Sigmoid colon (tissue), 7 donors: Measurements from ENCODE around the gene KDELR3. TPM values are rescaled to one million over a fixed set of nuclear protein-coding genes. Genes with fewer than 3 reads are reported as not detected.

Experiments
- DNase-seq: peaks from one replicate; pipeline ENCODE4 v3.0.0-alpha.2; 2019
- H3K27ac ChIP-seq, 4 donors: fragments of 200-600 bp; sonication (generic); one replicate each; pipeline ENCODE4 v1.5.1; 2016 to 2019; ENCODE audit warnings: mild to moderate bottlenecking in 1 of 4
- H3K27me3 ChIP-seq, 3 donors: fragments of 200-600 bp; sonication (generic); one replicate each; pipeline ENCODE4 v1.5.1; 2019; ENCODE audit warnings: mild to moderate bottlenecking in 1 of 3
- H3K36me3 ChIP-seq, 4 donors: fragments of 200-600 bp; sonication (generic); one replicate each; pipeline ENCODE4 v1.5.1; 2016 to 2019
- H3K4me1 ChIP-seq, 4 donors: fragments of 200-600 bp; sonication (generic); one replicate each; pipeline ENCODE4 v1.5.1; 2017 to 2019
- H3K4me3 ChIP-seq, 4 donors: fragments of 200-600 bp; sonication (generic); one replicate each; pipeline ENCODE4 v1.5.1; 2017 to 2019; ENCODE audit warnings: mild to moderate bottlenecking in 2 of 4, moderate library complexity in 1 of 4
- H3K9me3 ChIP-seq, 4 donors: fragments of 200-600 bp in 3 of 4; sonication (generic) in 3 of 4; one replicate each; pipeline versions ENCODE4 v1.5.1 to v1.6.1; 2013 to 2019
- EP300 ChIP-seq, 4 donors: sonication (generic); formaldehyde crosslinking; IDR thresholded peaks; one replicate each; pipeline ENCODE4 v1.6.1; 2017; ENCODE audit warnings: antibody characterized with exemption in 4 of 4
- POLR2A ChIP-seq, 2 donors: fragments of 450-650 bp; IDR thresholded peaks; one replicate each; pipeline ENCODE4 v1.6.1; 2016; ENCODE audit warnings: antibody characterized with exemption in 2 of 2, mild to moderate bottlenecking in 2 of 2, moderate library complexity in 2 of 2
- POLR2AphosphoS5 ChIP-seq, 4 donors: sonication (generic); formaldehyde crosslinking; IDR thresholded peaks; one replicate each; pipeline ENCODE4 v1.6.1; 2017; ENCODE audit warnings: antibody characterized with exemption in 4 of 4
- WGBS, 2 donors: extraction: QIAGEN DNeasy Blood & Tissue Kit; methylation state at CpG; one replicate each; pipeline ENCODE4 v1.1.7; 2013; 5-methylcytosine and 5-hydroxymethylcytosine counted together
- intact Hi-C: fragments of 100-400 bp; cut with DNase I; formaldehyde crosslinking; loops from one replicate; pipeline ENCODE4 v1.15.1; 2023
- polyA plus RNA-seq, 3 donors: library from polyadenylated mRNA; stranded (reverse); fragments of 200-250 nt; gene quantifications; one replicate each; pipeline ENCODE4 v1.2.3, GENCODE V29; 2013
- total RNA-seq, 4 donors: library from RNA; depleted of rRNA; stranded (reverse); fragments of >200 nt; gene quantifications; one replicate each; pipeline ENCODE4 v1.1.0, GENCODE V29; 2016
- TF ChIP-seq, protein P1 (sequence below), 4 experiments: fragments of 450-650 bp in 3 of 4; fragments of 200-600 bp in 1 of 4; IDR thresholded peaks; one replicate each; pipeline ENCODE4 v1.5.1; 2016 to 2019; ENCODE audit warnings: antibody characterized with exemption in 4 of 4, mild to moderate bottlenecking in 3 of 4, moderate library complexity in 2 of 4
- donor health status: healthy with polysubstance abuse.
- donor health status: Bipolar disorder and iron deficiency.
- donor health status: healthy.

The KDELR3 gene
- total and polyA plus RNA-seq, 7 donors = 2.5 to 14.3 (median 5.5) TPM

DNA sequence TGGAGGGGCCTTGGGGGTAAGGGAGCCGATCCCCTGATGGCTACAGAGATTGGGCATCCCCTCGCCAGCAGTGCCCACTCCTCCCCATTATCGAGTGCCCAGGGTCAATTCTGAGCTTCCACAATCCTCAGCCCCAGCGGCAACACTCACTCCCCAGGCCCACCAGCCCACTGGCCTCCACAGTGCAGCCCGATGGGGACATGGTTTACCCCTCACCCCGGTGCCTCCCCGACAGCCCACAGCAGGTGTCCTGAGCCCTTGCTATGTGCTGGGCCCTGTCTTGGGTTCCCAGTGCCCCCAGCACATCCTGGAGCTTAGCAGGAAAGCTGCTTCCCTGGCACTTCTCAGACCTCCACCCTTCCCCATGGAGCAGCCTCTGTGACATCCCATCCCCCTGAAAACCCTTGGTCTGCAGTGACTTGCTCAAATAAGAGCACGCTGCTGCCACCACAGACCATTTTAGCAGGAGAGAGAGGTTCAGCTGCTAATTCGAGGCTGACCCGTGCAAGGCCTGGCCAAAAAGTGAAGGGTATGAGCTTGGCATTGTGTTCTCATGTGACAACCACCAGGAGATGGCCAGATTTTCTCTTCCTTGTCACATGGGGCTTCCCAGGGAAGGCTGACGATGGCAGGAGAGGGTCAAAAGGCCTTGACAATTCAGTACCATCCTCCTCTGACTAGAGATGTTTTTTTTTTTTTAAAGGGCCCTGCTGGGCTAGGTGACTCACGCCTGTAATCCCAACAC is 36.5 kb upstream of the KDELR3 start:
- 90 to 92% methylated on average over 12 of the region's 12 CpGs for WGBS, 2 donors
- Histone ChIP-seq H3K9me3 (no peaks in the 10 kb centered on the region), H3K36me3 (no peaks in the 10 kb centered on the region), H3K27ac (no peak overlapping the region), H3K4me3 (no peak overlapping the region), H3K27me3 (no peaks in the 10 kb centered on the region), H3K4me1 (no peaks in the 10 kb centered on the region)
- intact Hi-C loops = loop anchor here (5.0 kb wide), 1 partner anchor 111 kb away; no protein-coding TSS in a partner anchor
- TF ChIP-seq POLR2AphosphoS5 (IDR thresholded peaks at IDR 0.05) = no peak
- no peak for TF ChIP-seq POLR2A (IDR thresholded peaks at IDR 0.05)
- TF ChIP-seq, protein P1, sequence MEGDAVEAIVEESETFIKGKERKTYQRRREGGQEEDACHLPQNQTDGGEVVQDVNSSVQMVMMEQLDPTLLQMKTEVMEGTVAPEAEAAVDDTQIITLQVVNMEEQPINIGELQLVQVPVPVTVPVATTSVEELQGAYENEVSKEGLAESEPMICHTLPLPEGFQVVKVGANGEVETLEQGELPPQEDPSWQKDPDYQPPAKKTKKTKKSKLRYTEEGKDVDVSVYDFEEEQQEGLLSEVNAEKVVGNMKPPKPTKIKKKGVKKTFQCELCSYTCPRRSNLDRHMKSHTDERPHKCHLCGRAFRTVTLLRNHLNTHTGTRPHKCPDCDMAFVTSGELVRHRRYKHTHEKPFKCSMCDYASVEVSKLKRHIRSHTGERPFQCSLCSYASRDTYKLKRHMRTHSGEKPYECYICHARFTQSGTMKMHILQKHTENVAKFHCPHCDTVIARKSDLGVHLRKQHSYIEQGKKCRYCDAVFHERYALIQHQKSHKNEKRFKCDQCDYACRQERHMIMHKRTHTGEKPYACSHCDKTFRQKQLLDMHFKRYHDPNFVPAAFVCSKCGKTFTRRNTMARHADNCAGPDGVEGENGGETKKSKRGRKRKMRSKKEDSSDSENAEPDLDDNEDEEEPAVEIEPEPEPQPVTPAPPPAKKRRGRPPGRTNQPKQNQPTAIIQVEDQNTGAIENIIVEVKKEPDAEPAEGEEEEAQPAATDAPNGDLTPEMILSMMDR (IDR thresholded peaks at IDR 0.05) = no peak
- TF ChIP-seq EP300 (IDR thresholded peaks at IDR 0.05) = no peak
- no peak for DNase-seq

DNA sequence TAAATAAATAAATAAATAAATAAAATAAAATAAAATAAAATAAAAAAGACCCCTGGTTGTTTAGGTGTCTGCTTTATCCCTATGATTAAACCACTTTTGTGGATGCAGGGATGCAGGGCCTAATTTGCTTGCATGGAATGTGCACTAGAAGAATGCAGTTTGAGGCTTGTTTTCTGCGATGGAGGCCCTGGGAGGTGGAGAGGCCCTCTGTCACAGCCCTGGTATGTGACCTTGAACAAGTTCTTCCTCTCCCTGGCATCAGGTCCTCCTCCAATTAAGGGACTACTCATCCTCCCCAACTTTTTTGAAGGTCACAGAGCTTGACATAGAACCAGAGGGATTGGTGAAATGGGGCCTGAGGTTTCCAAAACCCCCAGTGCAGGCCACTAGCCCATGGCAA is 35.6 kb upstream of the KDELR3 start:
- no peaks in the 10 kb centered on the region for H3K4me1 ChIP-seq
- H3K9me3 ChIP-seq = no peaks in the 10 kb centered on the region
- no peak overlapping the region for H3K4me3 ChIP-seq
- H3K27me3 ChIP-seq = no peaks in the 10 kb centered on the region
- TF ChIP-seq POLR2AphosphoS5 (IDR thresholded peaks at IDR 0.05) (no peak), EP300 (IDR thresholded peaks at IDR 0.05) (no peak), POLR2A (IDR thresholded peaks at IDR 0.05) (no peak)
- intact Hi-C loops = loop anchor here (5.0 kb wide), 1 partner anchor 110 kb away; no protein-coding TSS in a partner anchor
- DNase-seq = no peak
- 94 to 96% methylated on average over 1 of the region's 1 CpG for WGBS, 2 donors
- H3K27ac ChIP-seq = no peak overlapping the region
- H3K36me3 ChIP-seq = no peaks in the 10 kb centered on the region

DNA sequence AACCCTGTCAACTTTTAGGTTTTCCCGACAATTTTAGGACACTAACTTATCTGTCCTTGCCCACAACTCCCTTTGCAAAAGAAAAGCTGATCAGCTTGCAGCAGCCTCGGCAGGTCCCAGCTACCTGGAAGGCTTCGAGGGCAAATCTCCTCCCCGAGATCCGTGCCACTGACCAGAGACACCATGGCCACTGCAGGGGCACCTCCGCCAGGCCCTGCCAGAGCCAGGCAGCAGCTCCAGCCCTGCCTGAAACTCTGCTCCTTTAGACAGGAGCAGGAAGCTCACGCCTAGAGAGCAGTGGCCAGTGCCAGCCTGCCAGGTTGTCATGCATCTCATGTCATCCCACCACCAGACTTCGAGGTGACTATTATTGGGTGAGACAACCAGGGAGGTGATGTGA is 34.0 kb upstream of the KDELR3 start:
- TF ChIP-seq EP300 (IDR thresholded peaks at IDR 0.05) (no peak), POLR2AphosphoS5 (IDR thresholded peaks at IDR 0.05) (no peak), POLR2A (IDR thresholded peaks at IDR 0.05) (no peak)
- TF ChIP-seq, protein P1 (IDR thresholded peaks at IDR 0.05) = no peak
- intact Hi-C loops = loop anchor here (5.0 kb wide), 1 partner anchor 108 kb away; no protein-coding TSS in a partner anchor
- H3K27ac ChIP-seq = no peak overlapping the region
- WGBS, 2 donors = 64 to 87% methylated on average over 8 of the region's 8 CpGs
- H3K4me3 ChIP-seq = no peak overlapping the region
- no peaks in the 10 kb centered on the region for H3K9me3 ChIP-seq
- no peaks in the 10 kb centered on the region for H3K36me3 ChIP-seq
- no peaks in the 10 kb centered on the region for H3K4me1 ChIP-seq
- DNase-seq = no peak
- no peaks in the 10 kb centered on the region for H3K27me3 ChIP-seq

DNA sequence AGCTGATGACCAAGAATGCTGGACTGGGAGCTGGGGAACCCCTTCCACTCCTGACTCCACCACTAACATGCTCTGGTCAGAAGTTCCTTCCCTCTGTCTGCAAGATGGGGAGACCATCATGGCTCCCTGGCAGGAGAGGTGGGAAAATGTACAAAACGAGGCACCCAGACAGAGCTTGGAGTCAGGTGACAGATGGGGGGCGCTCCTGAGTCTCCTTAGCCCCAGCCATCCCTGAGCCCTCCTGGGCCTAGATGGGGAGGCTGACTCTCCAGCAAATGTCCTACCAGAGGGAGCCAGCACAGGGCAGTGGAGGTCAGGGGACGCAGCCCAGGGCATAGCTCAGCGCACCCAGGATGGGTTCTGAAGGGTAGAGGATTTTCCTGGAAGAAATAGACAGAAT is 32.9 kb upstream of the KDELR3 start:
- 77% methylated on average over 4 of the region's 4 CpGs for WGBS, 2 donors
- intact Hi-C loops = no loop called here
- H3K36me3 ChIP-seq = no peaks in the 10 kb centered on the region
- DNase-seq = no peak
- H3K27ac ChIP-seq = no peak overlapping the region
- H3K9me3 ChIP-seq = no peaks in the 10 kb centered on the region
- H3K4me3 ChIP-seq = no peak overlapping the region
- no peaks in the 10 kb centered on the region for H3K4me1 ChIP-seq
- no peaks in the 10 kb centered on the region for H3K27me3 ChIP-seq
- no peak for TF ChIP-seq POLR2AphosphoS5 (IDR thresholded peaks at IDR 0.05)
- TF ChIP-seq EP300 (IDR thresholded peaks at IDR 0.05) = no peak
- TF ChIP-seq, protein P1 (IDR thresholded peaks at IDR 0.05) = no peak
- TF ChIP-seq POLR2A (IDR thresholded peaks at IDR 0.05) = no peak

DNA sequence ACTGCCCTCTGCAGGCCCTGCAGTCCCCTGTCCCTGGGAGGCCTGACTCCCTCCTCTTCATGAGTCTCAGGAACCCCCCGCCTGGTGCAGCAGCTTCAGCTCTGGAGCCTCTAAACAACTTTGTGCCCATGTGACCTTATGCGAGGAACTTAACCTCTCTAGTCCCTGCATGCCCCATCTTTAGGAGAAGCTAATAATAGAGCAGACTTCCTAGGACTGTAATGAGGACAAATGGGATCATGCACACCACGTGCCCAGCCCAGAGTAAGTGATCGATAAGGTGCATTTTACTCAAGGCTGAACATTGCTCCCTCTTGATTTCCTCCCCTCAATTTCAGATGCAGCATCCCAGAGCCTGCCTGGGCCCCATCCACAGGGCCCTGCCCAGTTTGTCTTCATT is 31.9 kb upstream of the KDELR3 start:
- WGBS, 2 donors = 54 to 63% methylated on average over 4 of the region's 4 CpGs
- H3K27ac ChIP-seq = no peak overlapping the region
- intact Hi-C loops = no loop called here
- H3K4me1 ChIP-seq = no peaks in the 10 kb centered on the region
- H3K36me3 ChIP-seq = no peaks in the 10 kb centered on the region
- TF ChIP-seq EP300 (IDR thresholded peaks at IDR 0.05) (no peak), POLR2AphosphoS5 (IDR thresholded peaks at IDR 0.05) (no peak), POLR2A (IDR thresholded peaks at IDR 0.05) (no peak)
- TF ChIP-seq, protein P1 (IDR thresholded peaks at IDR 0.05) = no peak
- H3K27me3 ChIP-seq = no peaks in the 10 kb centered on the region
- no peaks in the 10 kb centered on the region for H3K9me3 ChIP-seq
- no peak for DNase-seq
- H3K4me3 ChIP-seq = no peak overlapping the region
